SK-N-SH treated with all-trans-retinoic acid at 6 μM for 48 hours (cell line): ENCODE results near the gene PSMB5.

Experiments used
- CSDC2 ChIP-seq: fragments of 250-450 bp; sonication (Bioruptor Pico); IDR thresholded peaks from 2 replicates; pipeline ENCODE4 v1.5.0; 2020; ENCODE audit warnings: mild to moderate bottlenecking, moderate library complexity
- GLIS3 ChIP-seq: fragments of 250-450 bp; sonication (Bioruptor Pico); IDR thresholded peaks from 2 replicates; pipeline ENCODE4 v1.5.0; 2020; ENCODE audit warnings: mild to moderate bottlenecking, moderate library complexity
- ISL1 ChIP-seq: fragments of 250-450 bp; sonication (Bioruptor Pico); IDR thresholded peaks from 2 replicates; pipeline ENCODE4 v2.1.2; 2022; ENCODE audit warnings: mild to moderate bottlenecking, moderate library complexity
- OSR1 ChIP-seq: fragments of 250-450 bp; sonication (Bioruptor Pico); IDR thresholded peaks from 2 replicates; pipeline ENCODE4 v1.8.0; 2022; ENCODE audit warnings: moderate library complexity, mild to moderate bottlenecking, inconsistent platforms
- PPARA ChIP-seq: fragments of 250-450 bp; sonication (Bioruptor Pico); IDR thresholded peaks from 2 replicates; pipeline ENCODE4 v1.5.0; 2020; ENCODE audit warnings: mild to moderate bottlenecking, borderline replicate concordance
- RARB ChIP-seq: fragments of 250-450 bp; sonication (Bioruptor Pico); IDR thresholded peaks from 2 replicates; pipeline ENCODE4 v1.8.0; 2021; ENCODE audit warnings: mild to moderate bottlenecking, moderate library complexity
- TSHZ2 ChIP-seq: fragments of 250-450 bp; sonication (Bioruptor Pico); IDR thresholded peaks from 2 replicates; pipeline ENCODE4 v1.5.0; 2020; ENCODE audit warnings: mild to moderate bottlenecking, moderate library complexity
- ZC3H10 ChIP-seq: fragments of 250-450 bp; sonication (Bioruptor Pico); IDR thresholded peaks from 2 replicates; pipeline ENCODE4 v1.5.1; 2021; ENCODE audit warnings: mild to moderate bottlenecking, moderate library complexity
- ZFP30 ChIP-seq: fragments of 450-650 bp; formaldehyde crosslinking; IDR thresholded peaks from 2 replicates; pipeline ENCODE4 v1.5.0; 2022; ENCODE audit warnings: mild to moderate bottlenecking, moderate library complexity
- ZNF565 ChIP-seq: fragments of 450-650 bp; formaldehyde crosslinking; conservative IDR thresholded peaks from 2 replicates; pipeline ENCODE4 v1.5.0; 2020; ENCODE audit warnings: low read depth, mild to moderate bottlenecking, moderate library complexity

GRCh38 chr14:22985894-22986507 lies 48.7 kb downstream of the PSMB5 start:
- no peak for TF ChIP-seq CSDC2
- no peak for TF ChIP-seq ZFP30 (CRISPR knock-in tag)
- TF ChIP-seq TSHZ2, result no peak
- no peak for TF ChIP-seq RARB (CRISPR knock-in tag)
- TF ChIP-seq OSR1 (CRISPR knock-in tag), result no peak
- no peak for TF ChIP-seq ZNF565 (CRISPR knock-in tag)
- no peak for TF ChIP-seq GLIS3 (CRISPR knock-in tag)
- no peak for TF ChIP-seq PPARA
- TF ChIP-seq ZC3H10 (CRISPR knock-in tag), result no peak
- no peak for TF ChIP-seq ISL1 (CRISPR knock-in tag)
